ENCODE measurements around the gene SRPRA.

Gene SRPRA

GRCh38 chr11:126229858-126230540 lies 38.7 kb downstream of the SRPRA start:
- DNase-seq (ENCODE audit: low read depth): no peak

GRCh38 chr11:126226334-126227084 lies 42.2 kb downstream of the SRPRA start:
- DNase-seq (ENCODE audit: low read depth): no peak

GRCh38 chr11:126225295-126225665 lies 43.4 kb downstream of the SRPRA start:
- DNase-seq (ENCODE audit: low read depth): no peak

GRCh38 chr11:126224647-126225294 lies 43.9 kb downstream of the SRPRA start:
- DNase-seq (ENCODE audit: low read depth): no peak

- no peak for DNase-seq (ENCODE audit: low read depth)
These were observed 49.1 kb downstream of the SRPRA start for GRCh38 chr11:126219547-126219946.

- DNase-seq (ENCODE audit: low read depth): no peak
These were observed 51.2 kb downstream of the SRPRA start for GRCh38 chr11:126217491-126217890.

- DNase-seq (ENCODE audit: low read depth): no peak
These were observed 52.0 kb downstream of the SRPRA start for GRCh38 chr11:126216526-126217305.

- DNase-seq (ENCODE audit: low read depth): no peak
These were observed 53.9 kb downstream of the SRPRA start for GRCh38 chr11:126214841-126215240.

- DNase-seq (ENCODE audit: low read depth): no peak
These were observed 54.3 kb downstream of the SRPRA start for GRCh38 chr11:126214441-126214840.
